ENCODE measurements around the gene CDK15.

CDK15 gene

DNA sequence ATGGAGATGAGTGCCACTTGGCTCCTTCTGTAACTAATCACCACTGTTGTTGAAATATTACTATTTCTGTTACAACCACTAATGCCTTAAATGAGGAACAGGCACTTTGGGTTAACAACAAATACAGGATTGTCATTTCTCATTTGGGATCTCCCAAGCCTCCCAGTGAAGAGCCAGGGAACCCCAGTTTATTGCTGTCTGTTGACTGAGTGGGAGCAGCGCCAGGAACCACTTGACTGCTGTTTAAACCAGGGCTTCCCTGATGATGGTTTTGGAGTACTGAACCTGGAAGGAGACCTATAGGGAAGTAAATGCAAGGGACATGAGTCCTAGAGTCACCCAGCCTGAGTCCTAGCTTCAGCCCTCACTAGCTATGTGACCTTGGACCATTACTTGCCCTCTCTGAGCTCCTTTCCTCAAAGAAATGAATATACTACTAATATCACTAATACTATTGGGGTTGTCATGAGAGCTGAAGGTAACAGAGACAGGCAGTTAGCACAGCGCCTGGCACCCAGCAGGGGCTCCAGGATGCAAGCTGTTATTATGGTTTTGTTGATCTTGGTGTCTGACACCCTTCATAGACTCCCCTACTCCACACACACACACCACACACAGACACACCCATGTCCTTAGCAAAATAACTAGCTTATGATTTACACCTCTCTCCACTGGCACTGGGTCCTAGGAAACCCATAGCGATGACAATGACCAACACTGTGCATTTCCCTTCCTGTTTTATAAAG, 123.1 kb downstream of the CDK15 start:
- no peak overlapping the region for H3K4me3 ChIP-seq (ENCODE audit: low read depth, low read length, poor library complexity, severe bottlenecking)
- H3K4me2 ChIP-seq (ENCODE audit: low read length) = no peak overlapping the region
- H3K9me2 ChIP-seq (ENCODE audit: low read depth, low read length) = no peaks in the 10 kb centered on the region
- H3F3A ChIP-seq (ENCODE audit: insufficient read depth, low read length) = no peaks in the 10 kb centered on the region
- H3K36me3 ChIP-seq (ENCODE audit: insufficient read depth, low read length) = no peaks in the 10 kb centered on the region
- no peaks in the 10 kb centered on the region for H3K79me2 ChIP-seq (ENCODE audit: insufficient read depth, low read length)
- no peaks in the 10 kb centered on the region for H3K4me1 ChIP-seq (ENCODE audit: insufficient read depth, low read length, severe bottlenecking)
- no peaks in the 10 kb centered on the region; the same call in 1 of the 2 replicates for H3K27me3 ChIP-seq (ENCODE audit: insufficient read depth, low read length)
- no peak overlapping the region for H3K27ac ChIP-seq (ENCODE audit: low read depth, low read length, poor library complexity, severe bottlenecking)
- TF ChIP-seq EZH2 (IDR thresholded peaks at IDR 0.05; ENCODE audit: borderline replicate concordance, low read length) = no peak
- TF ChIP-seq, protein P1, sequence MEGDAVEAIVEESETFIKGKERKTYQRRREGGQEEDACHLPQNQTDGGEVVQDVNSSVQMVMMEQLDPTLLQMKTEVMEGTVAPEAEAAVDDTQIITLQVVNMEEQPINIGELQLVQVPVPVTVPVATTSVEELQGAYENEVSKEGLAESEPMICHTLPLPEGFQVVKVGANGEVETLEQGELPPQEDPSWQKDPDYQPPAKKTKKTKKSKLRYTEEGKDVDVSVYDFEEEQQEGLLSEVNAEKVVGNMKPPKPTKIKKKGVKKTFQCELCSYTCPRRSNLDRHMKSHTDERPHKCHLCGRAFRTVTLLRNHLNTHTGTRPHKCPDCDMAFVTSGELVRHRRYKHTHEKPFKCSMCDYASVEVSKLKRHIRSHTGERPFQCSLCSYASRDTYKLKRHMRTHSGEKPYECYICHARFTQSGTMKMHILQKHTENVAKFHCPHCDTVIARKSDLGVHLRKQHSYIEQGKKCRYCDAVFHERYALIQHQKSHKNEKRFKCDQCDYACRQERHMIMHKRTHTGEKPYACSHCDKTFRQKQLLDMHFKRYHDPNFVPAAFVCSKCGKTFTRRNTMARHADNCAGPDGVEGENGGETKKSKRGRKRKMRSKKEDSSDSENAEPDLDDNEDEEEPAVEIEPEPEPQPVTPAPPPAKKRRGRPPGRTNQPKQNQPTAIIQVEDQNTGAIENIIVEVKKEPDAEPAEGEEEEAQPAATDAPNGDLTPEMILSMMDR (IDR thresholded peaks at IDR 0.05; ENCODE audit: low read length) = no peak
- no peak overlapping the region for H2AFZ ChIP-seq (ENCODE audit: low read length)
- no peak overlapping the region for H3K9ac ChIP-seq (ENCODE audit: low read length)
- no peaks in the 10 kb centered on the region for H3K9me3 ChIP-seq (ENCODE audit: low read length)
- no peaks in the 10 kb centered on the region for H4K20me1 ChIP-seq (ENCODE audit: insufficient read depth, low read length)

DNA sequence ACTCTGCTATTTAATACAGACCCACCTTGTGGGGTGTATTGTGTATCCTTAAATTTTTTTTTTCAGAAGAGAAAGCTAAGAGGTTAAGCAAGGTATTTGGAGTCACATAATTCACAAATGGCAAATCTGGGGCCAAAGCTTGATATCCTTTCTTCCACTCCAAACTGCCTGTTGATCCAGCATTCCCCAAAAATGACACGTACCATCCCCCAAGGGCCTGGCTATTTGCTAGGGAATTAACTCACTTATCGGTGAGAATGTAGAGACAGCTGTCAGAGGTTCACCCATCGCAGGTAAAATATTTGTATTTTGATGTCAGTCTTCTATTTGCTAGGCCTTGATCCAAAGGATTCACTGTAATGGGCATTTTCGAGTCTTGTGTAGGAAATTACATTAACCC, 123.7 kb downstream of the CDK15 start:
- H3K4me3 ChIP-seq (ENCODE audit: low read depth, low read length, poor library complexity, severe bottlenecking) = no peak overlapping the region
- H3K27ac ChIP-seq (ENCODE audit: low read depth, low read length, poor library complexity, severe bottlenecking) = no peak overlapping the region
- H3K9me2 ChIP-seq (ENCODE audit: low read depth, low read length) = no peaks in the 10 kb centered on the region
- H3K9me3 ChIP-seq (ENCODE audit: low read length) = no peaks in the 10 kb centered on the region
- no peak overlapping the region for H3K4me2 ChIP-seq (ENCODE audit: low read length)
- no peaks in the 10 kb centered on the region for H3K79me2 ChIP-seq (ENCODE audit: insufficient read depth, low read length)
- no peaks in the 10 kb centered on the region; the same call in 1 of the 2 replicates for H3K27me3 ChIP-seq (ENCODE audit: insufficient read depth, low read length)
- TF ChIP-seq, protein P1 (IDR thresholded peaks at IDR 0.05; ENCODE audit: low read length) = no peak
- TF ChIP-seq EZH2 (IDR thresholded peaks at IDR 0.05; ENCODE audit: borderline replicate concordance, low read length) = no peak
- H2AFZ ChIP-seq (ENCODE audit: low read length) = no peak overlapping the region
- H3K4me1 ChIP-seq (ENCODE audit: insufficient read depth, low read length, severe bottlenecking) = no peaks in the 10 kb centered on the region
- H3F3A ChIP-seq (ENCODE audit: insufficient read depth, low read length) = no peaks in the 10 kb centered on the region
- no peak overlapping the region for H3K9ac ChIP-seq (ENCODE audit: low read length)
- no peaks in the 10 kb centered on the region for H3K36me3 ChIP-seq (ENCODE audit: insufficient read depth, low read length)
- no peaks in the 10 kb centered on the region for H4K20me1 ChIP-seq (ENCODE audit: insufficient read depth, low read length)

DNA sequence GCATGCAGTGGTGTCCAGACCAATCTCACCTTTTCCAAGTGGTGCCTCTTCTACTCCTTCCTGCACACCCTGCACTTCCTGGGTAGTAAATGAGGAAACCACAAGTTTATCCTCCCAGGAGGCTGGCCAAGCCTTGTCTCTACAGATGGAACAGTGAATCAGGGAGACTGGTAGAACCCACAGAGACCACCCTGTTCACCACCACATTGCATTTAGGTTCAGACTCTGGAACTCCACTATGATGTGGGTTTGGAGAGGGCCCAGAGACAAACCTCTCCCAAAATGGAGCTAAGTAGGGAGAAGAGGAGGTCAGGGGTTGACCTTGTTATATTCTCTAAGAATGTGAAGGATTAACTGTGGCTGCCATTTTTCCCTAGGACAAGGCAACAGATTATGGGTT, 124.5 kb downstream of the CDK15 start:
- Histone ChIP-seq H4K20me1 (ENCODE audit: insufficient read depth, low read length) (no peaks in the 10 kb centered on the region), H3K27me3 (ENCODE audit: insufficient read depth, low read length) (no peaks in the 10 kb centered on the region; the same call in 1 of the 2 replicates), H3K9ac (ENCODE audit: low read length) (no peak overlapping the region), H3K4me3 (ENCODE audit: low read depth, low read length, poor library complexity, severe bottlenecking) (no peak overlapping the region), H3K79me2 (ENCODE audit: insufficient read depth, low read length) (no peaks in the 10 kb centered on the region), H3K9me2 (ENCODE audit: low read depth, low read length) (no peaks in the 10 kb centered on the region), H3K9me3 (ENCODE audit: low read length) (no peaks in the 10 kb centered on the region), H3K36me3 (ENCODE audit: insufficient read depth, low read length) (no peaks in the 10 kb centered on the region), H3K27ac (ENCODE audit: low read depth, low read length, poor library complexity, severe bottlenecking) (no peak overlapping the region), H3K4me1 (ENCODE audit: insufficient read depth, low read length, severe bottlenecking) (no peaks in the 10 kb centered on the region), H3F3A (ENCODE audit: insufficient read depth, low read length) (no peaks in the 10 kb centered on the region), H3K4me2 (ENCODE audit: low read length) (no peak overlapping the region), H2AFZ (ENCODE audit: low read length) (no peak overlapping the region)
- no peak for TF ChIP-seq EZH2 (IDR thresholded peaks at IDR 0.05; ENCODE audit: borderline replicate concordance, low read length)
- TF ChIP-seq, protein P1 (IDR thresholded peaks at IDR 0.05; ENCODE audit: low read length) = no peak

Measured in OCI-LY1 (cell line).